ENCODE data around the gene LRRN2. TPM values are rescaled to one million over a fixed set of nuclear protein-coding genes. Genes with fewer than 3 reads are reported as not detected.

LRRN2 gene
- total RNA-seq, 1 donor from 2014 or later = 4.9 TPM

GRCh38 chr1:204577794-204578478 is 107.6 kb downstream of the LRRN2 start:
- DNase-seq (ENCODE audit: low read depth) = no peak

DNA sequence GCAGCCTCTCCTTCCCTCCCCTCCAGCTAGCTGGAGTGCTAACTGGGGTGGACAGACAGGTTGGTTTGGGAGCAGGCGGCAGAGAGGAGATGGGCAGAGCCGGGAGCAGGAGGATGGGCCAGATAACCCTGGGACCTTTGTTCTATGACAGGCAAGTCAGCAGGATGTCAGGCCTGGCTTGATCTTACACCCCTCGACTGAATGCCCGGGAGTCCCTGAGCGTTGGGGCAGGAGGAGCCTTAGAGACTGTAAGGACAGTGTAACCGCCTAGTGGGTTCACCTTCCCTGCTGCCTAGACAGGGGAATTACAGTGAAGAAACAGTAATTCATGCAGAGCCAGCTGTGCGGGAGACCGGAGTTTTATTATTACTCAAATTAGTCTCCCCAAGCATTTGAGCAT is 109.1 kb downstream of the LRRN2 start:
- Histone ChIP-seq H3K27me3 (ENCODE audit: insufficient read depth, low read length) (peaks cover 5% of the 10 kb centered on the region), H3K4me2 (ENCODE audit: low read length) (no peak overlapping the region), H3K27ac (ENCODE audit: low read depth, low read length) (no peak overlapping the region), H3K9ac (ENCODE audit: low read length) (no peak overlapping the region), H3K79me2 (ENCODE audit: insufficient read depth, low read length) (no peaks in the 10 kb centered on the region), H3K4me1 (ENCODE audit: insufficient read depth, low read length) (peaks cover 14% of the 10 kb centered on the region), H3K36me3 (ENCODE audit: insufficient read depth, low read length) (no peaks in the 10 kb centered on the region), H3K4me3 (ENCODE audit: insufficient read depth, low read depth, low read length) (no peak overlapping the region), H4K20me1 (ENCODE audit: insufficient read depth, low read length) (no peaks in the 10 kb centered on the region), H2AFZ (ENCODE audit: low read depth, low read length) (no peak overlapping the region), H3K9me3 (ENCODE audit: insufficient read depth, low read depth, low read length) (no peaks in the 10 kb centered on the region)
- FAIRE-seq (no peak), DNase-seq (ENCODE audit: low read depth) (no peak)
- no peaks in the 10 kb centered on the region for H3K36me3 Mint-ChIP-seq (ENCODE audit: low read depth, unreplicated experiment)
- TF ChIP-seq EZH2 (IDR thresholded peaks at IDR 0.05; ENCODE audit: insufficient read depth, low read length) = no peak
- TF ChIP-seq, protein P1, sequence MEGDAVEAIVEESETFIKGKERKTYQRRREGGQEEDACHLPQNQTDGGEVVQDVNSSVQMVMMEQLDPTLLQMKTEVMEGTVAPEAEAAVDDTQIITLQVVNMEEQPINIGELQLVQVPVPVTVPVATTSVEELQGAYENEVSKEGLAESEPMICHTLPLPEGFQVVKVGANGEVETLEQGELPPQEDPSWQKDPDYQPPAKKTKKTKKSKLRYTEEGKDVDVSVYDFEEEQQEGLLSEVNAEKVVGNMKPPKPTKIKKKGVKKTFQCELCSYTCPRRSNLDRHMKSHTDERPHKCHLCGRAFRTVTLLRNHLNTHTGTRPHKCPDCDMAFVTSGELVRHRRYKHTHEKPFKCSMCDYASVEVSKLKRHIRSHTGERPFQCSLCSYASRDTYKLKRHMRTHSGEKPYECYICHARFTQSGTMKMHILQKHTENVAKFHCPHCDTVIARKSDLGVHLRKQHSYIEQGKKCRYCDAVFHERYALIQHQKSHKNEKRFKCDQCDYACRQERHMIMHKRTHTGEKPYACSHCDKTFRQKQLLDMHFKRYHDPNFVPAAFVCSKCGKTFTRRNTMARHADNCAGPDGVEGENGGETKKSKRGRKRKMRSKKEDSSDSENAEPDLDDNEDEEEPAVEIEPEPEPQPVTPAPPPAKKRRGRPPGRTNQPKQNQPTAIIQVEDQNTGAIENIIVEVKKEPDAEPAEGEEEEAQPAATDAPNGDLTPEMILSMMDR (IDR thresholded peaks at IDR 0.05; ENCODE audit: insufficient read depth, low read depth, low read length) = no peak
- no peaks in the 10 kb centered on the region for H3K9me3 Mint-ChIP-seq (ENCODE audit: unreplicated experiment)
- no peak overlapping the region for H3K27ac Mint-ChIP-seq (ENCODE audit: unreplicated experiment)
- peaks cover 20% of the 10 kb centered on the region for H3K27me3 Mint-ChIP-seq (ENCODE audit: low read depth, unreplicated experiment)
- peaks cover 34% of the 10 kb centered on the region for H3K4me1 Mint-ChIP-seq (ENCODE audit: low read depth, unreplicated experiment)
- no peak overlapping the region for H3K4me3 Mint-ChIP-seq (ENCODE audit: unreplicated experiment)

More at GRCh38 chr1:204577794-204578478, 107.6 kb downstream of the LRRN2 start:
- H3K4me1 ChIP-seq (ENCODE audit: insufficient read depth, low read length) = peaks cover 14% of the 10 kb centered on the region
- Mint-ChIP-seq H3K27ac (ENCODE audit: unreplicated experiment) (no peak overlapping the region), H3K27me3 (ENCODE audit: low read depth, unreplicated experiment) (peaks cover 25% of the 10 kb centered on the region), H3K4me3 (ENCODE audit: unreplicated experiment) (no peak overlapping the region), H3K4me1 (ENCODE audit: low read depth, unreplicated experiment) (peaks cover 33% of the 10 kb centered on the region), H3K9me3 (ENCODE audit: unreplicated experiment) (no peaks in the 10 kb centered on the region), H3K36me3 (ENCODE audit: low read depth, unreplicated experiment) (peaks cover 3% of the 10 kb centered on the region)
- no peak overlapping the region for H2AFZ ChIP-seq (ENCODE audit: low read depth, low read length)
- FAIRE-seq = no peak
- H3K27ac ChIP-seq (ENCODE audit: low read depth, low read length) = no peak overlapping the region
- H3K27me3 ChIP-seq (ENCODE audit: insufficient read depth, low read length) = peaks cover 5% of the 10 kb centered on the region
- H3K4me2 ChIP-seq (ENCODE audit: low read length) = no peak overlapping the region
- H3K9ac ChIP-seq (ENCODE audit: low read length) = no peak overlapping the region
- no peaks in the 10 kb centered on the region for H3K9me3 ChIP-seq (ENCODE audit: insufficient read depth, low read depth, low read length)
- no peaks in the 10 kb centered on the region for H3K36me3 ChIP-seq (ENCODE audit: insufficient read depth, low read length)
- H3K4me3 ChIP-seq (ENCODE audit: insufficient read depth, low read depth, low read length) = no peak overlapping the region
- TF ChIP-seq EZH2 (IDR thresholded peaks at IDR 0.05; ENCODE audit: insufficient read depth, low read length) = no peak
- TF ChIP-seq, protein P1 (IDR thresholded peaks at IDR 0.05; ENCODE audit: insufficient read depth, low read depth, low read length) = no peak
- H4K20me1 ChIP-seq (ENCODE audit: insufficient read depth, low read length) = no peaks in the 10 kb centered on the region
- H3K79me2 ChIP-seq (ENCODE audit: insufficient read depth, low read length) = no peaks in the 10 kb centered on the region

Measured in astrocyte (in vitro differentiated cells and primary cell).